WTC11 (cell line): ENCODE data around the gene SEMA4G. TPM values are rescaled to one million over a fixed set of nuclear protein-coding genes. Genes with fewer than 3 reads are reported as not detected.

Experiments
- ATAC-seq: fragments of 200-7000 bp; cut with Tn5 transposase; 2 replicates; pipeline ENCODE4 v1.10.0; 2021; ENCODE audit warnings: mild to moderate bottlenecking, moderate library complexity
- CTCF ChIA-PET: fragments of 300-600 bp; sonication (Branson Sonifier 250); formaldehyde crosslinking; loops from one replicate; lab custom pipeline; 2021; ENCODE audit warnings: antibody characterized with exemption; lab: Charles Lee
- POLR2A ChIA-PET: fragments of 350-600 bp; sonication (Branson Sonifier 250); formaldehyde crosslinking; loops from one replicate; lab custom pipeline; 2021; ENCODE audit warnings: antibody characterized with exemption; lab: Charles Lee
- DNase-seq: peaks from one replicate; pipeline ENCODE4 v3.0.0; 2021; ENCODE audit warnings: low spot score
- H3K27ac Mint-ChIP-seq: 2 replicates; pipeline ENCODE4 v1.8.0; 2021; ENCODE audit warnings: mixed read lengths
- H3K27me3 Mint-ChIP-seq: 2 replicates; pipeline ENCODE4 v1.8.0; 2021; ENCODE audit warnings: low read depth, mild to moderate bottlenecking, moderate library complexity, mixed read lengths
- H3K36me3 Mint-ChIP-seq: 2 replicates; pipeline ENCODE4 v1.8.0; 2021; ENCODE audit warnings: mixed read lengths
- H3K4me1 Mint-ChIP-seq: 2 replicates; pipeline ENCODE4 v1.8.0; 2022; ENCODE audit warnings: mixed read lengths
- H3K4me3 Mint-ChIP-seq: 2 replicates; pipeline ENCODE4 v1.8.0; 2021; ENCODE audit warnings: mild to moderate bottlenecking, moderate library complexity, mixed read lengths
- H3K9me3 Mint-ChIP-seq: 2 replicates; pipeline ENCODE4 v1.8.0; 2021; ENCODE audit warnings: mixed read lengths
- CREB1 ChIP-seq: sonication (generic); formaldehyde crosslinking; IDR thresholded peaks from 2 replicates; pipeline ENCODE4 v1.8.0; 2023; ENCODE audit warnings: mild to moderate bottlenecking, missing genetic modification reagents
- E2F1 ChIP-seq: sonication (generic); formaldehyde crosslinking; IDR thresholded peaks from 2 replicates; pipeline ENCODE4 v1.8.0; 2022; ENCODE audit warnings: mild to moderate bottlenecking, missing genetic modification reagents
- ESRRA ChIP-seq: sonication (generic); formaldehyde crosslinking; IDR thresholded peaks from 2 replicates; pipeline ENCODE4 v1.8.1; 2022; ENCODE audit warnings: mild to moderate bottlenecking, missing genetic modification reagents, borderline replicate concordance
- FOXJ3 ChIP-seq: sonication (generic); formaldehyde crosslinking; IDR thresholded peaks from 2 replicates; pipeline ENCODE4 v1.9.0; 2021; ENCODE audit warnings: missing genetic modification reagents, mild to moderate bottlenecking, borderline replicate concordance
- FOXK1 ChIP-seq: sonication (generic); formaldehyde crosslinking; IDR thresholded peaks from 2 replicates; pipeline ENCODE4 v1.8.0; 2022; ENCODE audit warnings: mild to moderate bottlenecking, moderate library complexity, missing genetic modification reagents
- IRF2 ChIP-seq: sonication (generic); formaldehyde crosslinking; IDR thresholded peaks from 2 replicates; pipeline ENCODE4 v1.8.0; 2022; ENCODE audit warnings: low read depth, missing genetic modification reagents, borderline replicate concordance
- NFE2L1 ChIP-seq: sonication (generic); formaldehyde crosslinking; IDR thresholded peaks from 2 replicates; pipeline ENCODE4 v1.8.1; 2023; ENCODE audit warnings: missing genetic modification reagents
- NR1H2 ChIP-seq: sonication (generic); formaldehyde crosslinking; IDR thresholded peaks from 2 replicates; pipeline ENCODE4 v1.9.0; 2021; ENCODE audit warnings: mild to moderate bottlenecking, moderate library complexity, missing genetic modification reagents
- PRRX2 ChIP-seq: fragments of 250-450 bp; sonication (Bioruptor Pico); IDR thresholded peaks from 2 replicates; pipeline ENCODE4 v1.8.0; 2021; ENCODE audit warnings: mild to moderate bottlenecking
- RELA ChIP-seq: sonication (generic); formaldehyde crosslinking; IDR thresholded peaks from 2 replicates; pipeline ENCODE4 v1.8.1; 2022; ENCODE audit warnings: missing genetic modification reagents, mild to moderate bottlenecking, borderline replicate concordance
- RORB ChIP-seq: fragments of 250-450 bp; sonication (Bioruptor Pico); IDR thresholded peaks from 2 replicates; pipeline ENCODE4 v1.9.0; 2021; ENCODE audit warnings: mild to moderate bottlenecking
- ZBTB43 ChIP-seq: sonication (generic); formaldehyde crosslinking; IDR thresholded peaks from 2 replicates; pipeline ENCODE4 v1.8.1; 2023; ENCODE audit warnings: mild to moderate bottlenecking, missing genetic modification reagents
- ZNF232 ChIP-seq: sonication (generic); formaldehyde crosslinking; IDR thresholded peaks from 2 replicates; pipeline ENCODE4 v1.8.0; 2022; ENCODE audit warnings: mild to moderate bottlenecking, missing genetic modification reagents
- ZNF396 ChIP-seq: fragments of 250-450 bp; sonication (Bioruptor Pico); IDR thresholded peaks from 2 replicates; pipeline ENCODE4 v1.8.0; 2021; ENCODE audit warnings: mild to moderate bottlenecking, moderate library complexity, borderline replicate concordance
- ZNF532 ChIP-seq: fragments of 250-450 bp; sonication (Bioruptor Pico); IDR thresholded peaks from 2 replicates; pipeline ENCODE4 v1.9.0; 2021; ENCODE audit warnings: mild to moderate bottlenecking, borderline replicate concordance
- total RNA-seq: library from RNA; stranded (reverse); gene quantifications from 3 replicates; pipeline ENCODE4 v1.2.3, GENCODE V29; 2021
- TF ChIP-seq, protein P1 (sequence below): sonication (generic); formaldehyde crosslinking; IDR thresholded peaks from 2 replicates; pipeline ENCODE4 v1.8.1; 2023; ENCODE audit warnings: mild to moderate bottlenecking, missing genetic modification reagents, borderline replicate concordance
- TF ChIP-seq, protein P2 (sequence below): fragments of 250-450 bp; sonication (Bioruptor Pico); IDR thresholded peaks from 2 replicates; pipeline ENCODE4 v1.8.0; 2021; ENCODE audit warnings: mild to moderate bottlenecking
- TF ChIP-seq, protein P3 (sequence below): sonication (generic); formaldehyde crosslinking; conservative IDR thresholded peaks from 2 replicates; pipeline ENCODE4 v1.8.1; 2022; ENCODE audit warnings: mild to moderate bottlenecking, missing genetic modification reagents
- TF ChIP-seq, protein P4 (sequence below): fragments of 250-450 bp; sonication (Bioruptor Pico); conservative IDR thresholded peaks from 2 replicates; pipeline ENCODE4 v1.9.0; 2021; ENCODE audit warnings: mild to moderate bottlenecking

SEMA4G gene
- total RNA-seq, 1 experiment from 2014 or later: 11.8 TPM

DNA sequence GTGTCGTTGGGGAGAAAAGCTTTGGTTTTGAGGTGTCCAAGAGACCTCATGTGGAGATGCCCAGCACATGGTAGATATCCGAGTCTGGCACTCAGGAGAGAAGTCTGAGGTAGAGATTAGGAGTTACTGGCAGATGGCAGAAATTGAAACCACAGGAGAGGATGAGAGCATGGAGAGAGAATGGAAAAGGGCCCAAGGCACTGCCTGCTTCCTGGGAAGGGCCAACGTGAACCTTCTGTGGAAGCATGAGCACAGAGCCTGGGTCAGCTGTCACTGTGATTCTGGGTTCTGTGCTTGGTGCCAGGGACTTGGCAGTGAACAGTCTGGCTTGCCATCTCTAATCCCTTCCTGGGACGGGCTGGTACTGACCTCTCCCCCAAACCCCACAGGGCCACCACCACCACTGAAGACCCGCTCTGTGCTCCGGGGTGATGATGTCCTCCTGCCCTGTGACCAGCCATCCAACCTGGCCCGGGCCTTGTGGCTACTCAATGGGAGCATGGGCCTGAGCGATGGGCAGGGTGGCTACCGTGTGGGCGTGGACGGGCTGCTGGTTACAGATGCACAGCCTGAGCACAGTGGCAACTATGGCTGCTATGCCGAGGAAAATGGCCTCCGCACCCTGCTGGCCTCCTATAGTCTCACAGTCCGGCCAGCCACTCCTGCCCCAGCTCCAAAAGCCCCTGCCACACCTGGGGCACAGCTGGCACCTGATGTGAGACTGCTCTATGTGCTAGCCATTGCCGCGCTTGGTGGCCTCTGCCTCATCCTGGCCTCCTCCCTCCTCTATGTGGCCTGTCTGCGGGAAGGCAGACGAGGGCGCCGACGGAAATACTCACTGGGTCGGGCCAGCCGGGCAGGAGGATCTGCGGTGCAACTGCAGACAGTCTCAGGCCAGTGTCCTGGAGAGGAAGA lies 13.9 kb downstream of the SEMA4G start (continued):
- no peak for TF ChIP-seq RELA (CRISPR knock-in tag)

GRCh38 chr10:100983868-100984671 lies 14.8 kb downstream of the SEMA4G start:
- ATAC-seq: no peak
- Mint-ChIP-seq H3K27ac (peak overlapping the region; percentile 70; the same call in 1 of the 2 replicates), H3K36me3 (peaks cover 4% of the 10 kb centered on the region; the same call in 1 of the 2 replicates), H3K9me3 (no peaks in the 10 kb centered on the region), H3K4me1 (peaks cover 13% of the 10 kb centered on the region), H3K27me3 (no peaks in the 10 kb centered on the region), H3K4me3 (no peak overlapping the region)
- ChIA-PET CTCF (interaction anchor here (1.1 kb wide), 1 partner anchor 13 kb away, joined by 7 read pairs; no protein-coding TSS in a partner anchor), POLR2A (no interaction called here)
- no peak for DNase-seq
- no peak for TF ChIP-seq CREB1
- TF ChIP-seq, protein P1, sequence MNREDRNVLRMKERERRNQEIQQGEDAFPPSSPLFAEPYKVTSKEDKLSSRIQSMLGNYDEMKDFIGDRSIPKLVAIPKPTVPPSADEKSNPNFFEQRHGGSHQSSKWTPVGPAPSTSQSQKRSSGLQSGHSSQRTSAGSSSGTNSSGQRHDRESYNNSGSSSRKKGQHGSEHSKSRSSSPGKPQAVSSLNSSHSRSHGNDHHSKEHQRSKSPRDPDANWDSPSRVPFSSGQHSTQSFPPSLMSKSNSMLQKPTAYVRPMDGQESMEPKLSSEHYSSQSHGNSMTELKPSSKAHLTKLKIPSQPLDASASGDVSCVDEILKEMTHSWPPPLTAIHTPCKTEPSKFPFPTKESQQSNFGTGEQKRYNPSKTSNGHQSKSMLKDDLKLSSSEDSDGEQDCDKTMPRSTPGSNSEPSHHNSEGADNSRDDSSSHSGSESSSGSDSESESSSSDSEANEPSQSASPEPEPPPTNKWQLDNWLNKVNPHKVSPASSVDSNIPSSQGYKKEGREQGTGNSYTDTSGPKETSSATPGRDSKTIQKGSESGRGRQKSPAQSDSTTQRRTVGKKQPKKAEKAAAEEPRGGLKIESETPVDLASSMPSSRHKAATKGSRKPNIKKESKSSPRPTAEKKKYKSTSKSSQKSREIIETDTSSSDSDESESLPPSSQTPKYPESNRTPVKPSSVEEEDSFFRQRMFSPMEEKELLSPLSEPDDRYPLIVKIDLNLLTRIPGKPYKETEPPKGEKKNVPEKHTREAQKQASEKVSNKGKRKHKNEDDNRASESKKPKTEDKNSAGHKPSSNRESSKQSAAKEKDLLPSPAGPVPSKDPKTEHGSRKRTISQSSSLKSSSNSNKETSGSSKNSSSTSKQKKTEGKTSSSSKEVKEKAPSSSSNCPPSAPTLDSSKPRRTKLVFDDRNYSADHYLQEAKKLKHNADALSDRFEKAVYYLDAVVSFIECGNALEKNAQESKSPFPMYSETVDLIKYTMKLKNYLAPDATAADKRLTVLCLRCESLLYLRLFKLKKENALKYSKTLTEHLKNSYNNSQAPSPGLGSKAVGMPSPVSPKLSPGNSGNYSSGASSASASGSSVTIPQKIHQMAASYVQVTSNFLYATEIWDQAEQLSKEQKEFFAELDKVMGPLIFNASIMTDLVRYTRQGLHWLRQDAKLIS (CRISPR knock-in tag): no peak
- TF ChIP-seq PRRX2 (CRISPR knock-in tag): no peak
- TF ChIP-seq, protein P2, sequence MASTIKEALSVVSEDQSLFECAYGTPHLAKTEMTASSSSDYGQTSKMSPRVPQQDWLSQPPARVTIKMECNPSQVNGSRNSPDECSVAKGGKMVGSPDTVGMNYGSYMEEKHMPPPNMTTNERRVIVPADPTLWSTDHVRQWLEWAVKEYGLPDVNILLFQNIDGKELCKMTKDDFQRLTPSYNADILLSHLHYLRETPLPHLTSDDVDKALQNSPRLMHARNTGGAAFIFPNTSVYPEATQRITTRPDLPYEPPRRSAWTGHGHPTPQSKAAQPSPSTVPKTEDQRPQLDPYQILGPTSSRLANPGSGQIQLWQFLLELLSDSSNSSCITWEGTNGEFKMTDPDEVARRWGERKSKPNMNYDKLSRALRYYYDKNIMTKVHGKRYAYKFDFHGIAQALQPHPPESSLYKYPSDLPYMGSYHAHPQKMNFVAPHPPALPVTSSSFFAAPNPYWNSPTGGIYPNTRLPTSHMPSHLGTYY (CRISPR knock-in tag): no peak
- TF ChIP-seq, protein P3, sequence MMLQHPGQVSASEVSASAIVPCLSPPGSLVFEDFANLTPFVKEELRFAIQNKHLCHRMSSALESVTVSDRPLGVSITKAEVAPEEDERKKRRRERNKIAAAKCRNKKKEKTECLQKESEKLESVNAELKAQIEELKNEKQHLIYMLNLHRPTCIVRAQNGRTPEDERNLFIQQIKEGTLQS (CRISPR knock-in tag): no peak
- TF ChIP-seq ESRRA (CRISPR knock-in tag): no peak
- no peak for TF ChIP-seq E2F1 (CRISPR knock-in tag)
- TF ChIP-seq, protein P4, sequence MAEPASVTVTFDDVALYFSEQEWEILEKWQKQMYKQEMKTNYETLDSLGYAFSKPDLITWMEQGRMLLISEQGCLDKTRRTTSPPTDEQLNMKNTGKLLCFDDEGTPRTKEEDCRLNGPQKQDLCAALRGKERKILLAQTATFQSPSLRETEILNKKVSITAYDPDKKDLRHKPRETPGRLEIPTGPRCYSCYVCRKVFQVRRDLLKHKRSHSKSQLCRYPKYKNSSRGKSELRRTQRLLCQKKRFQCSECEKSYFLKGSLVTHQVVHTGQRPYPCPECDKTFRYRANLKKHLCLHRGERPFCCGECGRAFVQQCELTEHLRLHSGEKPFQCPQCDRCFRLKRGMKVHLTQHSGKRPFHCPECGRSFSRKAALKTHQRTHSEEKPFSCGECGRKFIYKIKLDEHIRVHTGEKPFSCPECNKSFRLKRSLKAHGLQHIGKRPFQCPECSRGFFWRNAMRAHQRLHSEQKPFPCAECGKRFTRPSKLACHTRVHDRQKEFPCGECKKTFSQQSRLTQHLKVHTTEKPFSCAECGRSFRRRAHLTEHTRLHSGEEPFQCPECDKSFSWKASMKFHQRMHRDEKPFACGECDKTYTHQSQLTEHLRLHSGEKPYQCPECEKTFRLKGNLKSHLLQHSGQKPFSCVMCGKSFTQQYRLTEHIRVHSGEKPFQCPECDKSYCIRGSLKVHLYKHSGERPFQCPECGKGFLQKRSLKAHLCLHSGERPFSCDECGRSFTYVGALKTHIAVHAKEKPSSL: no peak
- TF ChIP-seq ZNF396 (CRISPR knock-in tag): no peak
- TF ChIP-seq ZNF232 (CRISPR knock-in tag): no peak
- TF ChIP-seq FOXK1: no peak
- TF ChIP-seq NFE2L1 (CRISPR knock-in tag): no peak
- no peak for TF ChIP-seq IRF2 (CRISPR knock-in tag)
- no peak for TF ChIP-seq ZBTB43
- TF ChIP-seq ZNF532 (CRISPR knock-in tag): no peak
- no peak for TF ChIP-seq FOXJ3 (CRISPR knock-in tag)
- no peak for TF ChIP-seq RORB
- no peak for TF ChIP-seq NR1H2
